Mesenchymal stem cell (in vitro differentiated cells and primary cell): Measurements from ENCODE around the gene CCND3.

Source experiments
- DNase-seq: peaks from one replicate; pipeline ENCODE4 v3.0.0-alpha.2; 2013
- H2AFZ ChIP-seq: one replicate; pipeline ENCODE4 v1.6.1; 2013; ENCODE audit warnings: low read depth, mild to moderate bottlenecking, control low read depth, inconsistent platforms, low read length, moderate library complexity
- H2AK5ac ChIP-seq: 2 replicates; pipeline ENCODE4 v1.6.1; 2013; ENCODE audit warnings: low read length, moderate library complexity, mild to moderate bottlenecking, inconsistent platforms; ENCODE audit not compliant: severe bottlenecking
- H2BK120ac ChIP-seq: one replicate; pipeline ENCODE4 v1.6.1; 2013; ENCODE audit warnings: low read depth, mild to moderate bottlenecking, inconsistent platforms, low read length, moderate library complexity
- H2BK12ac ChIP-seq, 2 experiments: one replicate each; pipeline ENCODE4 v1.6.1; 2013; ENCODE audit warnings: inconsistent platforms in 2 of 2, low read length in 2 of 2, mild to moderate bottlenecking in 2 of 2, moderate library complexity in 2 of 2, control low read depth in 1 of 2
- H2BK15ac ChIP-seq: one replicate; pipeline ENCODE4 v1.6.1; 2013; ENCODE audit warnings: mild to moderate bottlenecking, low read depth, inconsistent platforms; ENCODE audit not compliant: poor library complexity, severe bottlenecking
- H2BK5ac ChIP-seq: 2 replicates; pipeline ENCODE4 v1.6.1; 2013; ENCODE audit warnings: low read depth, mild to moderate bottlenecking, low read length, control low read depth, inconsistent platforms; ENCODE audit not compliant: poor library complexity, severe bottlenecking
- H3K14ac ChIP-seq, 2 experiments: one replicate each; pipeline ENCODE4 v1.6.1; 2013; ENCODE audit warnings: inconsistent platforms in 2 of 2, low read length in 2 of 2, control low read depth in 1 of 2, mild to moderate bottlenecking in 1 of 2, moderate library complexity in 1 of 2
- H3K18ac ChIP-seq, 2 experiments: one replicate each; pipeline ENCODE4 v1.6.1; 2013; ENCODE audit warnings: inconsistent platforms in 2 of 2, low read length in 2 of 2, control low read depth in 1 of 2, low read depth in 1 of 2, mild to moderate bottlenecking in 1 of 2
- H3K23ac ChIP-seq, 2 experiments: one replicate each; pipeline ENCODE4 v1.6.1; 2013; ENCODE audit warnings: inconsistent platforms in 2 of 2, low read length in 2 of 2, mild to moderate bottlenecking in 2 of 2, moderate library complexity in 2 of 2, control low read depth in 1 of 2
- H3K27ac ChIP-seq: 2 replicates; pipeline ENCODE4 v1.5.1; 2013; ENCODE audit warnings: mild to moderate bottlenecking, moderate library complexity, low read length, control low read depth, inconsistent platforms; ENCODE audit not compliant: poor library complexity, severe bottlenecking
- H3K27me3 ChIP-seq, 2 experiments: 2 replicates each; pipeline versions ENCODE4 v1.6.1 to v1.7.0; 2013; ENCODE audit warnings: low read length in 2 of 2, mild to moderate bottlenecking in 2 of 2, moderate library complexity in 2 of 2, control low read depth in 1 of 2, inconsistent platforms in 1 of 2; ENCODE audit not compliant: control insufficient read depth in 1 of 2, insufficient read depth in 1 of 2
- H3K36me3 ChIP-seq, 2 experiments: 2 replicates each; pipeline versions ENCODE4 v1.6.1 to v1.7.0; 2013; ENCODE audit warnings: low read length in 2 of 2, control low read depth in 1 of 2, inconsistent platforms in 1 of 2, low read depth in 1 of 2, mild to moderate bottlenecking in 1 of 2; ENCODE audit not compliant: insufficient read depth in 2 of 2, control insufficient read depth in 1 of 2
- H3K4ac ChIP-seq, 2 experiments: one replicate each; pipeline ENCODE4 v1.6.1; 2013; ENCODE audit warnings: inconsistent platforms in 2 of 2, low read length in 2 of 2, mild to moderate bottlenecking in 2 of 2, moderate library complexity in 2 of 2, control low read depth in 1 of 2, low read depth in 1 of 2
- H3K4me1 ChIP-seq: 2 replicates; pipeline ENCODE4 v1.6.1; 2013; ENCODE audit warnings: low read depth, low read length, control low read depth; ENCODE audit not compliant: control insufficient read depth, insufficient read depth
- H3K4me2 ChIP-seq: 2 replicates; pipeline ENCODE4 v1.6.1; 2013; ENCODE audit warnings: low read length, mild to moderate bottlenecking, inconsistent platforms; ENCODE audit not compliant: poor library complexity, severe bottlenecking
- H3K4me3 ChIP-seq, 2 experiments: 2 replicates each; pipeline versions ENCODE4 v1.5.1 to v1.7.0; 2013; ENCODE audit warnings: low read length in 2 of 2, mild to moderate bottlenecking in 2 of 2, control low read depth in 1 of 2, low read depth in 1 of 2; ENCODE audit not compliant: insufficient read depth in 1 of 2
- H3K79me1 ChIP-seq: replicated peaks from 2 replicates; pipeline ENCODE4 v1.6.1; 2013; ENCODE audit warnings: mild to moderate bottlenecking, control low read depth, low read length, inconsistent platforms; ENCODE audit not compliant: poor library complexity, severe bottlenecking
- H3K9ac ChIP-seq: 2 replicates; pipeline ENCODE4 v1.7.0; 2013; ENCODE audit warnings: mild to moderate bottlenecking, low read length, moderate library complexity
- H3K9me3 ChIP-seq: 2 replicates; pipeline ENCODE4 v1.7.0; 2013; ENCODE audit warnings: mild to moderate bottlenecking, low read length; ENCODE audit not compliant: control insufficient read depth
- H4K8ac ChIP-seq: one replicate; pipeline ENCODE4 v1.6.1; 2013; ENCODE audit warnings: inconsistent platforms, mild to moderate bottlenecking, low read length, moderate library complexity
- H4K91ac ChIP-seq: one replicate; pipeline ENCODE4 v1.6.1; 2013; ENCODE audit warnings: mild to moderate bottlenecking, low read length, inconsistent platforms
- WGBS: methylation state at CpG from one replicate; pipeline ENCODE4 v1.1.7; 2013; ENCODE audit warnings: mixed read lengths; 5-methylcytosine and 5-hydroxymethylcytosine counted together

Gene CCND3

GRCh38 chr6:41975276-41975675 lies 33.7 kb upstream of the CCND3 start:
- Histone ChIP-seq H3K79me1 (peaks cover 4% of the 10 kb centered on the region), H2AK5ac (peak overlapping the region; percentile 64), H2BK5ac (no peak overlapping the region), H3K27ac (no peak overlapping the region), H3K27me3 (no peaks in the 10 kb centered on the region), H4K8ac (no peak overlapping the region), H3K9me3 (no peaks in the 10 kb centered on the region), H3K18ac (peak overlapping the region; percentile 38 to 62), H3K36me3 (no peaks in the 10 kb centered on the region), H2AFZ (no peak overlapping the region), H3K4me2 (no peak overlapping the region), H3K4me3 (no peak overlapping the region), H4K91ac (peak overlapping the region; percentile 7), H2BK12ac (no peak overlapping the region), H2BK120ac (no peak overlapping the region), H2BK15ac (no peak overlapping the region), H3K9ac (no peak overlapping the region), H3K4me1 (peaks cover 9% of the 10 kb centered on the region), H3K23ac (peak overlapping the region in 1 of 2 experiments; percentile 59), H3K14ac (no peak overlapping the region), H3K4ac (peak overlapping the region; percentile 64 to 67)
- no peak for DNase-seq
- WGBS: 94% methylated on average over 2 of the region's 4 CpGs

- H2BK12ac ChIP-seq: no peak overlapping the region
- peak overlapping the region; percentile 67 for H2AK5ac ChIP-seq
- no peak overlapping the region for H2AFZ ChIP-seq
- H3K14ac ChIP-seq: no peak overlapping the region
- no peaks in the 10 kb centered on the region for H3K27me3 ChIP-seq
- no peaks in the 10 kb centered on the region for H3K36me3 ChIP-seq
- peaks cover 4% of the 10 kb centered on the region for H3K79me1 ChIP-seq
- H4K91ac ChIP-seq: no peak overlapping the region
- H3K18ac ChIP-seq: no peak overlapping the region
- H3K23ac ChIP-seq: no peak overlapping the region
- H2BK15ac ChIP-seq: no peak overlapping the region
- H3K27ac ChIP-seq: no peak overlapping the region
- no peaks in the 10 kb centered on the region for H3K9me3 ChIP-seq
- 97% methylated on average over 4 of the region's 5 CpGs for WGBS
- H3K9ac ChIP-seq: no peak overlapping the region
- no peak for DNase-seq
- H4K8ac ChIP-seq: no peak overlapping the region
- H3K4ac ChIP-seq: peak overlapping the region in 1 of 2 experiments; percentile 45
- no peak overlapping the region for H2BK120ac ChIP-seq
- peaks cover 8% of the 10 kb centered on the region for H3K4me1 ChIP-seq
- H3K4me3 ChIP-seq: no peak overlapping the region
- no peak overlapping the region for H3K4me2 ChIP-seq
- H2BK5ac ChIP-seq: no peak overlapping the region
Observed at GRCh38 chr6:41974281-41974825, 32.7 kb upstream of the CCND3 start.

- no peak overlapping the region for H2BK120ac ChIP-seq
- 56% methylated on average over 1 of the region's 2 CpGs for WGBS
Observed at GRCh38 chr6:41972826-41973225, 31.2 kb upstream of the CCND3 start.

GRCh38 chr6:41970436-41970846 lies 28.8 kb upstream of the CCND3 start:
- WGBS: 61% methylated on average over 4 of the region's 4 CpGs
- H3K14ac ChIP-seq: no peak overlapping the region
- H3K79me1 ChIP-seq: peaks cover 4% of the 10 kb centered on the region
- no peak overlapping the region for H3K27ac ChIP-seq
- DNase-seq: peak; percentile 64
- no peaks in the 10 kb centered on the region for H3K36me3 ChIP-seq
- H2BK120ac ChIP-seq: no peak overlapping the region
- no peaks in the 10 kb centered on the region for H3K9me3 ChIP-seq
- H2BK15ac ChIP-seq: no peak overlapping the region
- H4K8ac ChIP-seq: peak overlapping the region; percentile 81
- peak overlapping the region; percentile 21 for H3K9ac ChIP-seq
- no peak overlapping the region for H2BK5ac ChIP-seq
- no peak overlapping the region for H4K91ac ChIP-seq
- no peak overlapping the region for H3K4ac ChIP-seq
- H3K4me2 ChIP-seq: no peak overlapping the region
- peak overlapping the region in 1 of 2 experiments; percentile 73 for H3K18ac ChIP-seq
- H2AK5ac ChIP-seq: no peak overlapping the region
- no peak overlapping the region for H3K23ac ChIP-seq
- peaks cover 10% of the 10 kb centered on the region for H3K4me1 ChIP-seq
- no peak overlapping the region for H2BK12ac ChIP-seq
- no peaks in the 10 kb centered on the region for H3K27me3 ChIP-seq
- peak overlapping the region in 1 of 2 experiments; percentile 9 for H3K4me3 ChIP-seq
- no peak overlapping the region for H2AFZ ChIP-seq

More at GRCh38 chr6:41972826-41973225, 31.2 kb upstream of the CCND3 start:
- no peak overlapping the region for H2AK5ac ChIP-seq
- no peak overlapping the region for H3K4ac ChIP-seq
- H2BK15ac ChIP-seq: no peak overlapping the region
- no peak overlapping the region for H4K8ac ChIP-seq
- no peaks in the 10 kb centered on the region for H3K36me3 ChIP-seq
- DNase-seq: no peak
- peak overlapping the region in 1 of 2 experiments; percentile 72 for H2BK12ac ChIP-seq
- H3K23ac ChIP-seq: no peak overlapping the region
- H3K14ac ChIP-seq: no peak overlapping the region
- H3K4me3 ChIP-seq: no peak overlapping the region
- H4K91ac ChIP-seq: no peak overlapping the region
- H3K79me1 ChIP-seq: peaks cover 4% of the 10 kb centered on the region
- H2BK5ac ChIP-seq: no peak overlapping the region
- H3K4me1 ChIP-seq: peaks cover 8% of the 10 kb centered on the region
- no peak overlapping the region for H3K27ac ChIP-seq
- no peak overlapping the region for H2AFZ ChIP-seq
- H3K18ac ChIP-seq: peak overlapping the region in 1 of 2 experiments; percentile 64
- no peak overlapping the region for H3K9ac ChIP-seq
- no peaks in the 10 kb centered on the region for H3K9me3 ChIP-seq
- no peaks in the 10 kb centered on the region for H3K27me3 ChIP-seq
- H3K4me2 ChIP-seq: no peak overlapping the region
